HCT116 (cell line): Measurements from ENCODE around the gene NOS3. TPM values are rescaled to one million over a fixed set of nuclear protein-coding genes. Genes with fewer than 3 reads are reported as not detected.

Experiments
- ATAC-seq: fragments of 200-7000 bp; cut with Tn5 transposase; 2 replicates; pipeline ENCODE4 v1.9.1; 2020; ENCODE audit warnings: mild to moderate bottlenecking, moderate library complexity
- BruUV-seq: library from RNA; stranded (reverse); fragments of 400-500 nt; replicated peaks from 2 replicates; lab custom pipeline; 2021; lab: Mats Ljungman, UMichigan
- CTCF ChIA-PET: fragments of 300-600 bp; sonication (Branson Sonifier 250); formaldehyde crosslinking; loops from one replicate; lab custom pipeline; 2021; ENCODE audit warnings: antibody characterized with exemption; lab: Charles Lee
- POLR2A ChIA-PET: fragments of 300-600, 350-600 bp; sonication (Branson Sonifier 250); formaldehyde crosslinking; loops from one replicate; lab custom pipeline; 2021; ENCODE audit warnings: antibody characterized with exemption; lab: Charles Lee
- RAD21 ChIA-PET, 2 experiments: fragments of 300-600 bp; sonication (Branson Sonifier 250); formaldehyde crosslinking; loops; one replicate each; lab custom pipeline; 2023; ENCODE audit warnings: low total read pairs in 2 of 2; ENCODE audit not compliant: uncharacterized antibody in 2 of 2, unreplicated experiment in 2 of 2, low non-redundant PET in 1 of 2; lab: Charles Lee
- DNase-seq: peaks from one replicate; pipeline ENCODE4 v3.0.0-alpha.2; 2010; ENCODE audit warnings: low read depth, low spot score
- H2AFZ ChIP-seq: fragments of 200-600 bp; shearing (Covaris generic), sonication (generic); 2 replicates; pipeline ENCODE4 v1.6.1; 2017; ENCODE audit warnings: low read depth, mixed run types, mixed read lengths, antibody characterized with exemption, low read length; ENCODE audit not compliant: poor library complexity, severe bottlenecking
- H3K27ac ChIP-seq: 2 replicates; pipeline ENCODE4 v1.5.1; 2012; ENCODE audit warnings: low read depth, low read length
- H3K27me3 ChIP-seq: fragments of 200-600 bp; sonication (generic); 2 replicates; pipeline ENCODE4 v1.6.1; 2016; ENCODE audit warnings: mixed run types, low read length, mixed read lengths; ENCODE audit not compliant: insufficient read depth
- H3K36me3 ChIP-seq, 2 experiments: fragments of 200-500 bp in 1 of 2; fragments of 200-600 bp in 1 of 2; sonication (Bioruptor generic) in 1 of 2; sonication (generic) in 1 of 2; 2 replicates each; pipeline versions ENCODE4 v1.5.1 to v1.6.1; 2014 to 2016; ENCODE audit warnings: low read length in 2 of 2, inconsistent platforms in 1 of 2, mixed read lengths in 1 of 2, mixed run types in 1 of 2; ENCODE audit not compliant: insufficient read depth in 2 of 2, control insufficient read depth in 1 of 2
- H3K4me1 ChIP-seq, 2 experiments: fragments of 200-600 bp in 1 of 2; sonication (generic) in 1 of 2; 2 replicates each; pipeline versions ENCODE4 v1.5.1 to v1.6.1; 2012 to 2017; ENCODE audit warnings: low read length in 2 of 2, inconsistent platforms in 1 of 2, mild to moderate bottlenecking in 1 of 2, mixed read lengths in 1 of 2, mixed run types in 1 of 2, moderate library complexity in 1 of 2; ENCODE audit not compliant: insufficient read depth in 2 of 2, control insufficient read depth in 1 of 2
- H3K4me2 ChIP-seq: fragments of 200-600 bp; sonication (generic); 2 replicates; pipeline ENCODE4 v1.6.1; 2017; ENCODE audit warnings: mixed run types, low read length, mixed read lengths
- H3K4me3 ChIP-seq, 2 experiments: fragments of 200-600 bp in 1 of 2; sonication (generic) in 1 of 2; replicated peaks in 1 of 2; 2 replicates each; pipeline ENCODE4 v1.5.1; 2011 to 2016; ENCODE audit warnings: low read length in 2 of 2, control low read depth in 1 of 2, low read depth in 1 of 2, mild to moderate bottlenecking in 1 of 2, mixed read lengths in 1 of 2, mixed run types in 1 of 2
- H3K79me2 ChIP-seq: fragments of 200-600 bp; sonication (generic); 2 replicates; pipeline ENCODE4 v1.6.1; 2017; ENCODE audit warnings: mild to moderate bottlenecking, mixed run types, low read length, moderate library complexity, mixed read lengths; ENCODE audit not compliant: insufficient read depth
- H3K9ac ChIP-seq: fragments of 200-600 bp; sonication (generic); 2 replicates; pipeline ENCODE4 v1.6.1; 2016; ENCODE audit warnings: low read length, mixed read lengths
- H3K9me2 ChIP-seq: fragments of 200-600 bp; sonication (generic), shearing (Covaris generic); 2 replicates; pipeline ENCODE4 v1.6.1; 2017; ENCODE audit warnings: mixed run types, mild to moderate bottlenecking, moderate library complexity; ENCODE audit not compliant: insufficient read depth
- H3K9me3 ChIP-seq, 2 experiments: fragments of 200-500 bp in 1 of 2; fragments of 200-600 bp in 1 of 2; sonication (Bioruptor generic) in 1 of 2; sonication (generic) in 1 of 2; 2 replicates each; pipeline ENCODE4 v1.6.1; 2014 to 2017; ENCODE audit warnings: low read length in 2 of 2, mixed read lengths in 2 of 2, inconsistent platforms in 1 of 2, low read depth in 1 of 2, mild to moderate bottlenecking in 1 of 2, mixed run types in 1 of 2, moderate library complexity in 1 of 2; ENCODE audit not compliant: control insufficient read depth in 1 of 2, insufficient read depth in 1 of 2
- H4K20me1 ChIP-seq: fragments of 200-600 bp; sonication (generic), shearing (Covaris generic); 2 replicates; pipeline ENCODE4 v1.6.1; 2017; ENCODE audit warnings: mixed run types, mild to moderate bottlenecking, moderate library complexity; ENCODE audit not compliant: insufficient read depth
- ATF3 ChIP-seq: IDR thresholded peaks from 2 replicates; pipeline ENCODE4 v1.6.1; 2012
- CBX3 ChIP-seq: IDR thresholded peaks from 2 replicates; pipeline ENCODE4 v1.6.1; 2012; ENCODE audit warnings: low read depth
- FOSL1 ChIP-seq: IDR thresholded peaks from 2 replicates; pipeline ENCODE4 v1.6.1; 2012; ENCODE audit warnings: low read depth
- POLR2A ChIP-seq: IDR thresholded peaks from 2 replicates; pipeline ENCODE4 v1.7.0; 2011; ENCODE audit warnings: borderline replicate concordance; ENCODE audit not compliant: insufficient read depth, insufficient read length; ENCODE audit errors: extremely low read depth
- POLR2AphosphoS5 ChIP-seq: IDR thresholded peaks from 2 replicates; pipeline ENCODE4 v1.6.1; 2011; ENCODE audit warnings: mild to moderate bottlenecking, low read depth, low read length, moderate library complexity
- SP1 ChIP-seq: IDR thresholded peaks from 2 replicates; pipeline ENCODE4 v1.6.1; 2012; ENCODE audit warnings: low read depth
- SRF ChIP-seq: IDR thresholded peaks from 2 replicates; pipeline ENCODE4 v1.6.1; 2012; ENCODE audit warnings: low read depth
- TCF7L2 ChIP-seq: IDR thresholded peaks from 2 replicates; pipeline ENCODE4 v1.7.0; 2011; ENCODE audit warnings: borderline replicate concordance, inconsistent platforms; ENCODE audit not compliant: insufficient read depth, insufficient read length; ENCODE audit errors: extremely low read depth
- ZBTB33 ChIP-seq: IDR thresholded peaks from 2 replicates; pipeline ENCODE4 v1.6.1; 2011; ENCODE audit warnings: mild to moderate bottlenecking, low read length, moderate library complexity; ENCODE audit not compliant: insufficient replicate concordance; ENCODE audit errors: extremely low read depth
- ZFX ChIP-seq: fragments of 450-650 bp; IDR thresholded peaks from 2 replicates; pipeline ENCODE4 v1.6.1; 2017
- ZNF274 ChIP-seq: fragments of 200-500 bp; sonication (Bioruptor generic); IDR thresholded peaks from 2 replicates; pipeline ENCODE4 v1.6.1; 2014; ENCODE audit warnings: mild to moderate bottlenecking, low read depth, low read length, inconsistent platforms
- intact Hi-C: fragments of 100-400 bp; cut with micrococcal nuclease; formaldehyde crosslinking; loops from 2 replicates; pipeline ENCODE4 v1.10.0; 2022
- total RNA-seq: library from RNA; stranded (reverse); gene quantifications from one replicate; pipeline ENCODE4 v1.2.1, GENCODE V29; 2021; ENCODE audit not compliant: unreplicated experiment

The NOS3 gene
- total RNA-seq, 1 experiment from 2014 or later, result 35.8 TPM

- intact Hi-C loops, result no loop called here
- H3K36me3 ChIP-seq, result no peaks in the 10 kb centered on the region
- DNase-seq (no peak), ATAC-seq (no peak)
- POLR2A ChIA-PET, result no interaction called here
- no peak overlapping the region for H3K4me3 ChIP-seq
- BruUV-seq, result no TSS peak
- no peaks in the 10 kb centered on the region for H3K9me2 ChIP-seq
- H3K27me3 ChIP-seq, result no peaks in the 10 kb centered on the region
- peaks cover 0 to 25% of the 10 kb centered on the region in 2 experiments; a peak in 2 of 4 replicates for H3K4me1 ChIP-seq
- CTCF ChIA-PET, result interaction anchor here (1.1 to 3.9 kb wide), 2 partner anchors 7 to 16 kb away, joined by 5 to 21 read pairs; no protein-coding TSS in a partner anchor
- H3K9me3 ChIP-seq, result peaks cover 8 to 26% of the 10 kb centered on the region in 2 experiments; a peak in 2 of 4 replicates
- no peak overlapping the region for H3K4me2 ChIP-seq
- H4K20me1 ChIP-seq, result no peaks in the 10 kb centered on the region
- no peaks in the 10 kb centered on the region for H3K79me2 ChIP-seq
- RAD21 ChIA-PET, result no interaction called here
- TF ChIP-seq ZNF274 (no peak), ZBTB33 (no peak), SRF (no peak), SP1 (no peak)
- no peak overlapping the region for H2AFZ ChIP-seq
- no peak overlapping the region for H3K9ac ChIP-seq
- H3K27ac ChIP-seq, result no peak overlapping the region
These were observed 2.7 kb downstream of the NOS3 start for GRCh38 chr7:150993511-150993910.

GRCh38 chr7:150994141-150994837, 3.5 kb downstream of the NOS3 start:
- Histone ChIP-seq H3K9me3 (peaks cover 8 to 19% of the 10 kb centered on the region in 2 experiments; a peak in 2 of 4 replicates), H3K4me3 (no peak overlapping the region), H3K4me2 (no peak overlapping the region), H3K9ac (no peak overlapping the region), H4K20me1 (no peaks in the 10 kb centered on the region), H3K9me2 (no peaks in the 10 kb centered on the region), H3K79me2 (no peaks in the 10 kb centered on the region), H2AFZ (no peak overlapping the region), H3K4me1 (peaks cover 0 to 25% of the 10 kb centered on the region in 2 experiments; a peak in 2 of 4 replicates), H3K27me3 (no peaks in the 10 kb centered on the region), H3K27ac (no peak overlapping the region), H3K36me3 (no peaks in the 10 kb centered on the region)
- ATAC-seq, result no peak
- ChIA-PET CTCF (interaction anchor here (1.1 to 3.9 kb wide), 3 partner anchors 8 to 25 kb away, joined by 3 to 21 read pairs (median 5); no protein-coding TSS in a partner anchor), POLR2A (no interaction called here), RAD21 (no interaction called here)
- no peak for TF ChIP-seq ZFX
- no peak for TF ChIP-seq POLR2A
- no peak for TF ChIP-seq TCF7L2
- TF ChIP-seq POLR2AphosphoS5, result no peak
- no peak for TF ChIP-seq CBX3
- TF ChIP-seq FOSL1, result no peak
- no peak for TF ChIP-seq ATF3
- BruUV-seq, result no TSS peak
- no peak for DNase-seq
- intact Hi-C loops, result no loop called here
